HCT116 (cell line): Measurements from ENCODE around the gene ANKRD16.

ENCODE experiments used
- EZH2 ChIP-seq: fragments of 200-600 bp; sonication (generic); IDR thresholded peaks from 2 replicates; pipeline ENCODE4 v1.6.1; 2017; ENCODE audit warnings: antibody characterized with exemption, mixed run types
- JUND ChIP-seq: IDR thresholded peaks from 2 replicates; pipeline ENCODE4 v1.6.1; 2012
- POLR2A ChIP-seq: IDR thresholded peaks from 2 replicates; pipeline ENCODE4 v1.7.0; 2011; ENCODE audit warnings: borderline replicate concordance; ENCODE audit not compliant: insufficient read depth, insufficient read length; ENCODE audit errors: extremely low read depth
- SRF ChIP-seq: IDR thresholded peaks from 2 replicates; pipeline ENCODE4 v1.6.1; 2012; ENCODE audit warnings: low read depth
- YY1 ChIP-seq: IDR thresholded peaks from 2 replicates; pipeline ENCODE4 v1.6.1; 2011; ENCODE audit warnings: low read length, low read depth, moderate library complexity, mild to moderate bottlenecking; ENCODE audit not compliant: insufficient replicate concordance; ENCODE audit errors: extremely low read depth
- ZNF274 ChIP-seq: fragments of 200-500 bp; sonication (Bioruptor generic); IDR thresholded peaks from 2 replicates; pipeline ENCODE4 v1.6.1; 2014; ENCODE audit warnings: mild to moderate bottlenecking, low read depth, low read length, inconsistent platforms
- TF ChIP-seq, protein P1 (sequence below), 3 experiments: fragments of 200-600 bp in 1 of 3; sonication (generic) in 1 of 3; IDR thresholded peaks in 2 of 3; conservative IDR thresholded peaks in 1 of 3; 2 replicates each; pipeline ENCODE4 v1.5.1; 2012 to 2017; ENCODE audit warnings: low read depth in 2 of 3, low read length in 2 of 3, antibody characterized with exemption in 1 of 3, borderline replicate concordance in 1 of 3, control low read depth in 1 of 3, mild to moderate bottlenecking in 1 of 3, mixed read lengths in 1 of 3, mixed run types in 1 of 3, moderate library complexity in 1 of 3; ENCODE audit not compliant: insufficient read depth in 1 of 3

DNA sequence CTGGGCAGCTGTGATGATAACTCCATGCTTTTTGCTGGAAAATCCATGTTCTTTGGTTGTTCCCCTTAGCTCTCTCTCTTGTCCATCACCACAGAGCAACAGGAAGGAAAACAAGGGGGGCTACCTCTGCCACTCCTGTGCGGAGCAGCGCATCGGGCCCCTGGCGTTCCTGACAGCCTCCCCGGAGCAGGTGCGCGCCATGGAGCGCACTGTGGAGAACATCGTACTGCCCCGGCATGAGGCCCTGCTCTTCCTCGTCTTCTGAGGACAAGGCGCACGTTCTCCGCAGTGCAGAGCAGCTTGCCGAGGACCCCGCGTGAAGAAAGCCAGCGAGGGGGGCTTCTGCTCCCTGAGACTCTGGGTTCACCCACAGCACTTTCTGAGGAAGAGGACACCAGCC is 47.3 kb upstream of the ANKRD16 start:
- TF ChIP-seq, protein P1, sequence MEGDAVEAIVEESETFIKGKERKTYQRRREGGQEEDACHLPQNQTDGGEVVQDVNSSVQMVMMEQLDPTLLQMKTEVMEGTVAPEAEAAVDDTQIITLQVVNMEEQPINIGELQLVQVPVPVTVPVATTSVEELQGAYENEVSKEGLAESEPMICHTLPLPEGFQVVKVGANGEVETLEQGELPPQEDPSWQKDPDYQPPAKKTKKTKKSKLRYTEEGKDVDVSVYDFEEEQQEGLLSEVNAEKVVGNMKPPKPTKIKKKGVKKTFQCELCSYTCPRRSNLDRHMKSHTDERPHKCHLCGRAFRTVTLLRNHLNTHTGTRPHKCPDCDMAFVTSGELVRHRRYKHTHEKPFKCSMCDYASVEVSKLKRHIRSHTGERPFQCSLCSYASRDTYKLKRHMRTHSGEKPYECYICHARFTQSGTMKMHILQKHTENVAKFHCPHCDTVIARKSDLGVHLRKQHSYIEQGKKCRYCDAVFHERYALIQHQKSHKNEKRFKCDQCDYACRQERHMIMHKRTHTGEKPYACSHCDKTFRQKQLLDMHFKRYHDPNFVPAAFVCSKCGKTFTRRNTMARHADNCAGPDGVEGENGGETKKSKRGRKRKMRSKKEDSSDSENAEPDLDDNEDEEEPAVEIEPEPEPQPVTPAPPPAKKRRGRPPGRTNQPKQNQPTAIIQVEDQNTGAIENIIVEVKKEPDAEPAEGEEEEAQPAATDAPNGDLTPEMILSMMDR (IDR thresholded peaks at IDR 0.05 in 2 of 3, conservative IDR thresholded peaks at IDR 0.05 in 1 of 3; ENCODE audit: borderline replicate concordance in 1 of 3, insufficient read depth in 1 of 3, low read depth in 2 of 3, low read length in 2 of 3): no peak
- TF ChIP-seq POLR2A (no peak), ZNF274 (no peak), EZH2 (no peak), SRF (no peak), YY1 (no peak), JUND (no peak)
